IMR-90 (cell line): ENCODE data around the gene CDK8. TPM values are rescaled to one million over a fixed set of nuclear protein-coding genes. Genes with fewer than 3 reads are reported as not detected.

Source experiments
- ATAC-seq: fragments of 200-7000 bp; cut with Tn5 transposase; 2 replicates; pipeline ENCODE4 v1.9.1; 2020; ENCODE audit warnings: low read depth, mild to moderate bottlenecking, moderate library complexity
- BruUV-seq: library from RNA; stranded (reverse); fragments of 400-500 nt; replicated peaks from 2 replicates; lab custom pipeline; 2021; lab: Mats Ljungman, UMichigan
- CTCF ChIA-PET: fragments of 300-600 bp; formaldehyde crosslinking; extraction: SDS; loops from one replicate; lab custom pipeline; 2021; ENCODE audit warnings: antibody characterized with exemption; lab: Yijun Ruan, JAX
- POLR2A ChIA-PET: fragments of 300-600 bp; sonication (Branson Sonifier 250); formaldehyde crosslinking; loops from one replicate; lab custom pipeline; 2022; ENCODE audit warnings: antibody characterized with exemption; ENCODE audit not compliant: unreplicated experiment; lab: Charles Lee
- DNase-seq: peaks from one replicate; pipeline ENCODE4 v3.0.0; 2013
- H2AFZ ChIP-seq: replicated peaks from 2 replicates; pipeline ENCODE3; 2013; ENCODE audit warnings: low read length, mild to moderate bottlenecking; ENCODE audit not compliant: poor library complexity
- H2AK5ac ChIP-seq: 2 replicates; pipeline ENCODE4 v1.6.1; 2013; ENCODE audit warnings: low read depth, low read length, inconsistent platforms
- H2AK9ac ChIP-seq: replicated peaks from 2 replicates; pipeline ENCODE3; 2013; ENCODE audit warnings: mild to moderate bottlenecking, low read depth, low read length, moderate library complexity; ENCODE audit not compliant: poor library complexity
- H2BK120ac ChIP-seq: 2 replicates; pipeline ENCODE4 v1.6.1; 2013; ENCODE audit warnings: low read depth, low read length, inconsistent platforms
- H2BK15ac ChIP-seq: 3 replicates; pipeline ENCODE4 v1.6.1; 2013; ENCODE audit warnings: low read depth, low read length, inconsistent platforms
- H2BK20ac ChIP-seq: 2 replicates; pipeline ENCODE4 v1.6.1; 2013; ENCODE audit warnings: low read depth, mild to moderate bottlenecking, inconsistent platforms, low read length, moderate library complexity
- H2BK5ac ChIP-seq: 2 replicates; pipeline ENCODE4 v1.6.1; 2013; ENCODE audit warnings: mild to moderate bottlenecking, low read depth, low read length, inconsistent platforms; ENCODE audit not compliant: poor library complexity, severe bottlenecking
- H3K14ac ChIP-seq: replicated peaks from 2 replicates; pipeline ENCODE4 v1.6.1; 2013; ENCODE audit warnings: low read depth, low read length, inconsistent platforms
- H3K18ac ChIP-seq: 2 replicates; pipeline ENCODE4 v1.6.1; 2013; ENCODE audit warnings: low read depth, low read length, control low read depth
- H3K23ac ChIP-seq: 2 replicates; pipeline ENCODE4 v1.6.1; 2013; ENCODE audit warnings: low read depth, low read length, inconsistent platforms
- H3K27ac ChIP-seq: 2 replicates; pipeline ENCODE4 v1.5.1; 2013; ENCODE audit warnings: mild to moderate bottlenecking, control low read depth, low read length; ENCODE audit not compliant: insufficient read depth
- H3K27me3 ChIP-seq: 2 replicates; pipeline ENCODE4 v1.6.1; 2013; ENCODE audit warnings: low read length; ENCODE audit not compliant: control insufficient read depth, insufficient read depth
- H3K36me3 ChIP-seq: 2 replicates; pipeline ENCODE4 v1.6.1; 2013; ENCODE audit warnings: low read length, mixed read lengths; ENCODE audit not compliant: control insufficient read depth, insufficient read depth
- H3K4ac ChIP-seq: 2 replicates; pipeline ENCODE4 v1.6.1; 2013; ENCODE audit warnings: low read depth, low read length, inconsistent platforms
- H3K4me1 ChIP-seq: 2 replicates; pipeline ENCODE4 v1.6.1; 2013; ENCODE audit warnings: low read length, mixed read lengths; ENCODE audit not compliant: control insufficient read depth, insufficient read depth
- H3K4me2 ChIP-seq: 2 replicates; pipeline ENCODE4 v1.6.1; 2013; ENCODE audit warnings: low read depth, mild to moderate bottlenecking, control low read depth, low read length, moderate library complexity
- H3K4me3 ChIP-seq: 2 replicates; pipeline ENCODE4 v1.5.1; 2013; ENCODE audit warnings: low read depth, mild to moderate bottlenecking, control low read depth, low read length, moderate library complexity; ENCODE audit not compliant: insufficient read depth
- H3K56ac ChIP-seq: 2 replicates; pipeline ENCODE4 v1.6.1; 2013; ENCODE audit warnings: low read length, inconsistent platforms; ENCODE audit not compliant: insufficient read depth; ENCODE audit errors: extremely low read depth
- H3K79me1 ChIP-seq, 2 experiments: 2 replicates each; pipeline ENCODE4 v1.6.1; 2013; ENCODE audit warnings: low read length in 2 of 2, inconsistent platforms in 1 of 2, low read depth in 1 of 2
- H3K9ac ChIP-seq: 2 replicates; pipeline ENCODE4 v1.6.1; 2013; ENCODE audit warnings: low read depth, low read length, control low read depth
- H3K9me1 ChIP-seq: 2 replicates; pipeline ENCODE4 v1.6.1; 2013; ENCODE audit warnings: low read length, inconsistent platforms; ENCODE audit not compliant: insufficient read depth
- H3K9me3 ChIP-seq: 2 replicates; pipeline ENCODE4 v1.6.1; 2013; ENCODE audit warnings: low read length; ENCODE audit not compliant: control insufficient read depth, insufficient read depth
- H4K20me1 ChIP-seq: 2 replicates; pipeline ENCODE4 v1.6.1; 2013; ENCODE audit warnings: low read length, inconsistent platforms; ENCODE audit not compliant: insufficient read depth
- H4K5ac ChIP-seq: 2 replicates; pipeline ENCODE4 v1.6.1; 2013; ENCODE audit warnings: mild to moderate bottlenecking, low read depth, low read length, control low read depth
- H4K8ac ChIP-seq, 2 experiments: 2 replicates each; pipeline ENCODE4 v1.6.1; 2013; ENCODE audit warnings: low read depth in 2 of 2, low read length in 2 of 2, control low read depth in 1 of 2, inconsistent platforms in 1 of 2
- H4K91ac ChIP-seq: 2 replicates; pipeline ENCODE4 v1.6.1; 2013; ENCODE audit warnings: low read depth, low read length, inconsistent platforms; ENCODE audit not compliant: insufficient read depth
- FOS ChIP-seq: fragments of 150-350 bp; IDR thresholded peaks from 2 replicates; pipeline ENCODE4 v1.6.1; 2016; ENCODE audit warnings: low read depth, low read length
- MAFK ChIP-seq: IDR thresholded peaks from 2 replicates; pipeline ENCODE4 v1.6.1; 2012; ENCODE audit warnings: low read depth, low read length, improper control_type of control experiment
- MAZ ChIP-seq: IDR thresholded peaks from 2 replicates; pipeline ENCODE4 v1.6.1; 2012; ENCODE audit warnings: low read depth, mild to moderate bottlenecking, low read length, improper control_type of control experiment, moderate library complexity, borderline replicate concordance
- NFE2L2 ChIP-seq: fragments of 150-350 bp; IDR thresholded peaks from 2 replicates; pipeline ENCODE4 v1.6.1; 2016; ENCODE audit warnings: low read depth, mild to moderate bottlenecking, low read length
- RAD21 ChIP-seq: IDR thresholded peaks from 2 replicates; pipeline ENCODE4 v1.6.1; 2012; ENCODE audit warnings: low read length, improper control_type of control experiment
- RCOR1 ChIP-seq: IDR thresholded peaks from 2 replicates; pipeline ENCODE4 v1.6.1; 2012; ENCODE audit warnings: mild to moderate bottlenecking, low read length, improper control_type of control experiment; ENCODE audit not compliant: insufficient replicate concordance
- SMC3 ChIP-seq: fragments of 150-350 bp; IDR thresholded peaks from 2 replicates; pipeline ENCODE4 v1.6.1; 2016; ENCODE audit warnings: low read depth, mild to moderate bottlenecking, antibody characterized with exemption, low read length, moderate library complexity
- WGBS, 2 experiments: methylation state at CpG; one replicate each; pipeline versions ENCODE4 v1.1.5 to v1.1.7; 2013; ENCODE audit warnings: missing lambda C conversion rate in 2 of 2; ENCODE audit not compliant: insufficient read length in 1 of 2; ENCODE audit errors: extremely low coverage in 2 of 2; 5-methylcytosine and 5-hydroxymethylcytosine counted together
- dilution Hi-C: fragments of 300-500 bp; cut with HindIII; formaldehyde crosslinking; loops from one replicate; pipeline ENCODE4 v1.14.3; 2018; ENCODE audit warnings: low sequenced_read_pairs; ENCODE audit not compliant: unreplicated experiment
- in situ Hi-C: fragments of 300-500 bp; cut with MboI; formaldehyde crosslinking; loops from 3 replicates; pipeline ENCODE4 v1.14.3; 2019; ENCODE audit warnings: low sequenced_read_pairs, inconsistent platforms, mixed read lengths
- intact Hi-C: fragments of 100-400 bp; cut with micrococcal nuclease; formaldehyde crosslinking; loops from 2 replicates; pipeline ENCODE4 v1.10.0; 2022
- polyA plus RNA-seq, 3 experiments: library from polyadenylated mRNA; depleted of rRNA; stranded (reverse); fragments of >200 nt; gene quantifications; 2 replicates each; pipeline ENCODE4 v1.2.3, GENCODE V29; 2012; ENCODE audit warnings: low replicate concordance in 1 of 3
- total RNA-seq: library from RNA; depleted of rRNA; stranded (reverse); fragments of >200 nt; gene quantifications from 2 replicates; pipeline ENCODE4 v1.2.3, GENCODE V29; 2012
- TF ChIP-seq, protein P1 (sequence below): fragments of 150-350 bp; IDR thresholded peaks from 2 replicates; pipeline ENCODE4 v1.6.1; 2017; ENCODE audit warnings: mild to moderate bottlenecking, antibody characterized with exemption, low read length, low read depth
- TF ChIP-seq, protein P2 (sequence below): fragments of 150-350 bp; IDR thresholded peaks from 2 replicates; pipeline ENCODE4 v1.6.1; 2016; ENCODE audit warnings: low read depth, mild to moderate bottlenecking, low read length, moderate library complexity, borderline replicate concordance

Gene CDK8
- total and polyA plus RNA-seq, 2 of the 4 experiments (the other 2 are of a cell fraction), result 15.4 to 19.0 TPM

DNA sequence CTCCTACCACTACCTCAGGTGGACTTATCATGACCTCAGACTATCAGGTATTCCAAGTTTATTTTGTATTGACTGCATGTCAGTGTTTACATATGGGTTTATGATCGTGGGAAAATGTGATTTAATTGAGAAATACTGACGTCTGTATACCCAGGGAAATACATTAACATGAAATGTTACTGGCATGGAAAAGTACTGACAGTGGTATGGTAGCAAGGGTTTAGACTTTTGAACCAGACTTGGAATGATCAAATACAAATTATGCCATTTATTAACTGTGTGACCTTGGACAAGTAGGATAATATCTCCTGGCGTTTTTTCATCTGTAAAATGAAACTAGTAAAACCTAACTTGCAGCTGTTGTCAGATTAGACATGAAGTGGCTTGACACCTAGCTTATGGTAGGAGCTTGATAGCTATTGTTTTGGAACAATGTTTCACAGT, 147.7 kb downstream of the CDK8 start:
- TF ChIP-seq MAZ (no peak), MAFK (no peak), RAD21 (no peak), RCOR1 (no peak), SMC3 (no peak), NFE2L2 (no peak), FOS (no peak)
- TF ChIP-seq, protein P1, sequence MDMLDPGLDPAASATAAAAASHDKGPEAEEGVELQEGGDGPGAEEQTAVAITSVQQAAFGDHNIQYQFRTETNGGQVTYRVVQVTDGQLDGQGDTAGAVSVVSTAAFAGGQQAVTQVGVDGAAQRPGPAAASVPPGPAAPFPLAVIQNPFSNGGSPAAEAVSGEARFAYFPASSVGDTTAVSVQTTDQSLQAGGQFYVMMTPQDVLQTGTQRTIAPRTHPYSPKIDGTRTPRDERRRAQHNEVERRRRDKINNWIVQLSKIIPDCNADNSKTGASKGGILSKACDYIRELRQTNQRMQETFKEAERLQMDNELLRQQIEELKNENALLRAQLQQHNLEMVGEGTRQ, result no peak
- TF ChIP-seq, protein P2, sequence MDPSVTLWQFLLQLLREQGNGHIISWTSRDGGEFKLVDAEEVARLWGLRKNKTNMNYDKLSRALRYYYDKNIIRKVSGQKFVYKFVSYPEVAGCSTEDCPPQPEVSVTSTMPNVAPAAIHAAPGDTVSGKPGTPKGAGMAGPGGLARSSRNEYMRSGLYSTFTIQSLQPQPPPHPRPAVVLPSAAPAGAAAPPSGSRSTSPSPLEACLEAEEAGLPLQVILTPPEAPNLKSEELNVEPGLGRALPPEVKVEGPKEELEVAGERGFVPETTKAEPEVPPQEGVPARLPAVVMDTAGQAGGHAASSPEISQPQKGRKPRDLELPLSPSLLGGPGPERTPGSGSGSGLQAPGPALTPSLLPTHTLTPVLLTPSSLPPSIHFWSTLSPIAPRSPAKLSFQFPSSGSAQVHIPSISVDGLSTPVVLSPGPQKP, result no peak
- H3K4ac ChIP-seq, result no peak overlapping the region
- no peak overlapping the region for H3K23ac ChIP-seq
- no peak for ATAC-seq
- dilution Hi-C loops (no loop called here), in situ Hi-C loops (no loop called here), intact Hi-C loops (no loop called here)
- H3K9me1 ChIP-seq, result no peaks in the 10 kb centered on the region; the same call in 1 of the 2 replicates
- no peaks in the 10 kb centered on the region for H3K79me1 ChIP-seq
- no peak overlapping the region for H2BK120ac ChIP-seq
- ChIA-PET CTCF (no interaction called here), POLR2A (no interaction called here)
- no peak overlapping the region for H3K56ac ChIP-seq
- no peak overlapping the region for H3K4me2 ChIP-seq
- no peaks in the 10 kb centered on the region for H4K20me1 ChIP-seq
- H3K27ac ChIP-seq, result no peak overlapping the region
- H2AK5ac ChIP-seq, result no peak overlapping the region
- H3K9ac ChIP-seq, result no peak overlapping the region
- H2BK20ac ChIP-seq, result no peak overlapping the region
- H3K4me1 ChIP-seq, result no peaks in the 10 kb centered on the region
- H4K5ac ChIP-seq, result no peak overlapping the region
- no peak overlapping the region for H3K18ac ChIP-seq
- H3K4me3 ChIP-seq, result no peak overlapping the region
- H3K27me3 ChIP-seq, result no peaks in the 10 kb centered on the region
- no TSS peak for BruUV-seq
- no peak for DNase-seq
- no peaks in the 10 kb centered on the region for H3K9me3 ChIP-seq
- H4K8ac ChIP-seq, result no peak overlapping the region
- H2AFZ ChIP-seq, result no peak overlapping the region
- H3K14ac ChIP-seq, result no peak overlapping the region
- WGBS, 2 experiments, result no CpG with 5 or more reads among the region's 3 CpGs
- no peak overlapping the region for H2BK15ac ChIP-seq
- H2AK9ac ChIP-seq, result no peak overlapping the region
- peaks cover 15% of the 10 kb centered on the region for H3K36me3 ChIP-seq
- H4K91ac ChIP-seq, result no peak overlapping the region
- H2BK5ac ChIP-seq, result no peak overlapping the region
